ENCODE measurements around the gene WDR54. TPM values are rescaled to one million over a fixed set of nuclear protein-coding genes. Genes with fewer than 3 reads are reported as not detected.

The WDR54 gene
- total RNA-seq, 2 experiments from 2014 or later = 93.7 to 96.9 TPM

DNA sequence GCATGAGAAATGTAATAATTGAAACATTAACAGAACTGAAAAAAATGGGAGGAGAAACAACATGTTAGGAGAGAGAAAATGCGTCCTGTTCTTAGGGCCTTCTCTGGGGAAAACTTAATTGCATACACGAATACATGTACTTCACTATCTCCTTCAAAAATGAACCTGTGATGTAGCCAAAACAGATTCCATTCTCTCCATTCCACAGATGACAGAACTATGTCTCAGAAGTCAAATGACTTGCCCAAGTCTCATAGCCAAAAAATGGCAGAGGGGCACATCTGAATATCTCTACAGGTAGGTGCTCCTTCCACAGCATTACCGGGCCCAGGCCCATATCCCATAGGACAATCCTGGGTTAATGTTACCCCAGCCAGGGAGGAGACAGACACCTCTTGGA, 37.5 kb upstream of the WDR54 start:
- POLR2A ChIA-PET = no interaction called here
- no peak overlapping the region for H3K27ac Mint-ChIP-seq
- ATAC-seq = no peak
- peaks cover 3% of the 10 kb centered on the region for H3K36me3 Mint-ChIP-seq (ENCODE audit: low read depth)
- CTCF ChIA-PET = no interaction called here
- H3K4me1 Mint-ChIP-seq (ENCODE audit: low read depth) = peaks cover 25% of the 10 kb centered on the region
- H3K27me3 Mint-ChIP-seq (ENCODE audit: low read depth) = no peaks in the 10 kb centered on the region
- no peaks in the 10 kb centered on the region for H3K9me3 Mint-ChIP-seq (ENCODE audit: insufficient read depth)
- H3K4me3 Mint-ChIP-seq = no peak overlapping the region
- DNase-seq = no peak

DNA sequence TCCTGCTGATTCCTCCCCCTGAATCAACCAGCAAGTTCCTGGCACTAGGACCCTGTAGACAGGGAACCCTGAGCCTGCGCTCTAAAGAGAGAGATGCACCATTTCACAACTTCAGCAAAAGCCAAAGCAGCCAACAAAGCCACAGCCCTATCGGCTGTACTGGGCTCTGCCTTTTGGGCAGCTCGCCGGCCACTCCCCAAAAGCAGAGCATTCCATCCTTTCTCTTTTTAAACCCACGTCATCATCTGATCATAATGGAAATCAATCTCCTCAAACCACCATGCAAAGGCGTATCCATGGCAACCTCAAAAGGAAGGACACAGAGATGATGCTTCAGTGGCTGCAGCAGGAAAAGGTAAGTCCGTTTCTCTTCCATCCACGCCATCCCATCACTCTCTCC, 36.1 kb upstream of the WDR54 start:
- Mint-ChIP-seq H3K27me3 (ENCODE audit: low read depth) (no peaks in the 10 kb centered on the region), H3K4me1 (ENCODE audit: low read depth) (peaks cover 13% of the 10 kb centered on the region), H3K9me3 (ENCODE audit: insufficient read depth) (no peaks in the 10 kb centered on the region), H3K4me3 (no peak overlapping the region), H3K27ac (no peak overlapping the region), H3K36me3 (ENCODE audit: low read depth) (peaks cover 3% of the 10 kb centered on the region)
- CTCF ChIA-PET = no interaction called here
- DNase-seq (no peak), ATAC-seq (no peak)
- POLR2A ChIA-PET = no interaction called here

DNA sequence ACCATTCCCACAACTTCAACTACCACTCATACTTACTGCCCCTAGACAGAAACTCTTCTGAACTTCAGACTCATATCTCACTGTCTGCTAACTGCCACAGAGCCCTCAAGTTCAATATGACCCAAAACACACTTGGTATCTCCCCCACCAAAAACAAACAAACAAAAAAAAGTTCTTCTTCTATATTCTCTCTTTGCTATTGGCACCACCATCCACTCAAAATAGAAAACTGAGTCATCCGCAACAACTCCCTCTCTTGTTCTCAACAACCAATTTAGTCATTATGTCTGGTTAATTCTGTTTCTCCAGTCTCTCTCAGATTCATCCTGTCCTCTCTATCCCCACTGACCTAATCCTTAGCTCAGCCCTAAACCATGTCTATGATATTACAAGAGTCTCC, 34.2 kb upstream of the WDR54 start:
- ChIA-PET CTCF (interaction anchor here (2.8 kb wide), 1 partner anchor 52 kb away, joined by 11 read pairs; no protein-coding TSS in a partner anchor), POLR2A (no interaction called here)
- Mint-ChIP-seq H3K4me3 (no peak overlapping the region), H3K27ac (no peak overlapping the region), H3K27me3 (ENCODE audit: low read depth) (no peaks in the 10 kb centered on the region), H3K36me3 (ENCODE audit: low read depth) (peaks cover 3% of the 10 kb centered on the region), H3K9me3 (ENCODE audit: insufficient read depth) (no peaks in the 10 kb centered on the region), H3K4me1 (ENCODE audit: low read depth) (peaks cover 6% of the 10 kb centered on the region)
- ATAC-seq (no peak), DNase-seq (no peak)

DNA sequence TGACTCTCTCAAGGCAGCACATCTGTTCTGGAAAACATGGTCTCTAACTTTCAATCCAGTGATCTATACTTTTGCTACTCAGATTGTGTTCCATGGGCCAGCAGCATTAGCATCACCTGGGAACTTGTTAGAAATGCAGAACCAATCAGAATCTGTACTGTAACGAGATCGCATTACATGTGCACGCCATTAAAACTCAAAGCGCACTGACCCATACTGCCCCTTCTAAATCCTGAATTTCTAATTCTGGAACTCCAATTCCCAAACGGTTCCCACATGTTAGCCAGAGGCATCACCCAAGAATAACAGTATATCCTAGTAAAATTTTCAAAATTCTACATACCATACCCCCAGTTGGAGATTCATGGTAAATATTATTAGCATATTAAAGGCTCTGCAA, 30.9 kb upstream of the WDR54 start:
- ATAC-seq = no peak
- Mint-ChIP-seq H3K27me3 (ENCODE audit: low read depth) (peaks cover 6% of the 10 kb centered on the region), H3K27ac (no peak overlapping the region), H3K4me3 (peak overlapping the region; percentile 93), H3K36me3 (ENCODE audit: low read depth) (no peaks in the 10 kb centered on the region), H3K4me1 (ENCODE audit: low read depth) (peaks cover 7% of the 10 kb centered on the region), H3K9me3 (ENCODE audit: insufficient read depth) (no peaks in the 10 kb centered on the region)
- CTCF ChIA-PET = interaction anchor here (1.0 to 3.5 kb wide), 22 partner anchors 8 to 567 kb away, joined by 3 to 35 read pairs (median 6); partner anchors contain the start of genes BOLA3, C2orf81, HK2 and INO80B
- POLR2A ChIA-PET = interaction anchor here (1.3 to 1.7 kb wide), 4 partner anchors 8 to 212 kb away, joined by 3 to 7 read pairs (median 6); partner anchors contain the start of genes C2orf81, MOB1A, MTHFD2 and WDR54
- no peak for DNase-seq

DNA sequence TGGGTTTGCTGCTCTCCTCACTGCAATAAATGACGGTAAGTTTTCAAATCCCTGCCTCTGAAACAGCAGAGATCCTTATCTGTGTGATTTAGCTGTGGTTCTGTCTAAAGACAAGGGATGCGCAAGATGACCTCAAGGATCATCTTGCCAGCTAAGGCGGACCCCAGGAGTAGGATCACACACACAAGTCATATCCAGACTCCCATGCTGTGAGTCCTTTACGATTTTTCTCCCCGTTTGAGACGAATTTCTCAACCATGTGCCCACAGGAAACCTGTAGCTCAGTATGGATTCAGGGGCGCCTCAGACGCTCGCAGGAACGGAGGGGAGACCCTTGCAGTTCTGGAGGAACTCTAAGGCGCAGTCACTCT, 30.3 kb upstream of the WDR54 start:
- Mint-ChIP-seq H3K36me3 (ENCODE audit: low read depth) (no peaks in the 10 kb centered on the region), H3K27ac (peak overlapping the region; percentile 99), H3K4me1 (ENCODE audit: low read depth) (peaks cover 7% of the 10 kb centered on the region), H3K9me3 (ENCODE audit: insufficient read depth) (no peaks in the 10 kb centered on the region), H3K27me3 (ENCODE audit: low read depth) (peaks cover 6% of the 10 kb centered on the region), H3K4me3 (peak overlapping the region; percentile 93)
- ATAC-seq (peak; percentile 64), DNase-seq (no peak)
- CTCF ChIA-PET = interaction anchor here (0.7 to 3.5 kb wide), 36 partner anchors 9 to 568 kb away, joined by 3 to 35 read pairs (median 4); partner anchors contain the start of genes BOLA3, C2orf81, HK2 and INO80B
- POLR2A ChIA-PET = interaction anchor here (0.6 to 1.7 kb wide), 6 partner anchors 9 to 563 kb away, joined by 3 to 7 read pairs (median 4); partner anchors contain the start of genes C2orf81, MOB1A, MTHFD2 and STAMBP

DNA sequence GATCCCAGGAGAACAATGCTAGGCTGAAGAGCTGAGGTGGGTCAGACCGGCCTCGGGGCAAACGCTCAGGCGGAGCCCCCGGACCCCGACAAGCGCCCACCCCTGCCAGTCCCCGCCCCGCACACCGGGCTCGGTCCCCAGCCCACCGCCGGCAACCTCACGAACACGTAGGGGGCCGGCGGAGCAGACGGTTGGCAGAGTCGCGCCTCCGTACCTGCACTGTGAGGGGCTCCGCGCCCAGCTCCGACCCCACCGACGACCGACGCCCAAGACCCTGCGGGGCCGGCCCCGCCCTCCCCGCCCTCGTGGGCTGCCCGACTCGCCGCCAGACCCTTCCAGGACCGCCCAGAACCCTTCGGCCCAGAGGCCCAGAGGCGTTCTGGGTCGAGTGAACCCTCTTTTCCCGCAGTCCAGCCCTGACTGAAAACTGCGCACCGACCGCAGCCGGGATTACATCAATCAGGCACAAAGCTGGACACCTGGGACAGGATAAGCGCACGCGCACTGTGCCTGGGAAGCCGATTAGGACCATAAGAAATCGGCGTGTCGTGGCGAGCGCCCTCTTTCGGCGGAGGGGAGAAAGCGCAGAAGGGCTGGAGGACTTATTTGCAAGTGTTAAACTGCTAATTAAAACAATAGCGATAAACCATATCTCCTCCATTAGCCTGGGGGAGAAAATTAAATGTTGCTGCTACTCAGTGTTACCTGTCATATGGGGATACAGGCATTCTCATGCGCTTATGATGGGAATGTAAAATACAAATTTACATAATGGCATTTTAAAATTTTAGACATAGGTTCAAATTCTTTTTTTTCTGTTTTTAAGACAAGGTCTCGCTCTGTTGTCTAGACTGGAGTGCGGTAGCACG, 29.7 kb upstream of the WDR54 start:
- ChIA-PET POLR2A (interaction anchor here (0.6 to 1.7 kb wide), 6 partner anchors 10 to 564 kb away, joined by 3 to 7 read pairs (median 4); partner anchors contain the start of genes C2orf81, MOB1A, MTHFD2 and STAMBP), CTCF (interaction anchor here (0.6 to 3.5 kb wide), 40 partner anchors 8 to 569 kb away, joined by 3 to 35 read pairs (median 4); partner anchors contain the start of genes BOLA3, C2orf81, HK2 and INO80B)
- H3K27ac Mint-ChIP-seq = peak overlapping the region; percentile 99
- H3K9me3 Mint-ChIP-seq (ENCODE audit: insufficient read depth) = no peaks in the 10 kb centered on the region
- peak; percentile 88 for ATAC-seq
- H3K4me1 Mint-ChIP-seq (ENCODE audit: low read depth) = peaks cover 7% of the 10 kb centered on the region
- peak; percentile 97 for DNase-seq
- peak overlapping the region; percentile 93 for H3K4me3 Mint-ChIP-seq
- H3K36me3 Mint-ChIP-seq (ENCODE audit: low read depth) = no peaks in the 10 kb centered on the region
- peaks cover 6% of the 10 kb centered on the region for H3K27me3 Mint-ChIP-seq (ENCODE audit: low read depth)

DNA sequence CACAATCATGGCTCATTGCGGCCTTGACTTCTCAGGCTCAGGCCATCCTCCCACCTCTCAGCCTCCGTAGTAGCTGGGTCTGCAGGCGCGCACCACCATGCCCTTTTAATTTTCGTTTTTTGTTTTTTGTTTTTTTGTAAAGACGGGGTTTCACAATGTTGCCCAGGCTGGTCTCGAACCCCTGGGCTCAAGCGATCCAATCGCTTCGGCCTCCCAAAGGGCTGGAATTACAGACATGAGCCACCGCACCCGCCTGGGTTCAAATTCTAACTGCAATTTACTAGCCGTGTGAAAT, 29.1 kb upstream of the WDR54 start:
- H3K36me3 Mint-ChIP-seq (ENCODE audit: low read depth) = no peaks in the 10 kb centered on the region
- peaks cover 7% of the 10 kb centered on the region for H3K4me1 Mint-ChIP-seq (ENCODE audit: low read depth)
- ChIA-PET CTCF (interaction anchor here (0.6 to 3.5 kb wide), 22 partner anchors 8 to 569 kb away, joined by 3 to 35 read pairs (median 4); partner anchors contain the start of genes HK2 and MTHFD2), POLR2A (interaction anchor here (0.7 to 1.7 kb wide), 5 partner anchors 10 to 564 kb away, joined by 3 to 7 read pairs (median 5); partner anchors contain the start of genes C2orf81, MOB1A, STAMBP and WDR54)
- no peak for DNase-seq
- H3K4me3 Mint-ChIP-seq = no peak overlapping the region
- peaks cover 6% of the 10 kb centered on the region for H3K27me3 Mint-ChIP-seq (ENCODE audit: low read depth)
- peak overlapping the region; percentile 18 for H3K27ac Mint-ChIP-seq
- no peak for ATAC-seq
- H3K9me3 Mint-ChIP-seq (ENCODE audit: insufficient read depth) = no peaks in the 10 kb centered on the region

DNA sequence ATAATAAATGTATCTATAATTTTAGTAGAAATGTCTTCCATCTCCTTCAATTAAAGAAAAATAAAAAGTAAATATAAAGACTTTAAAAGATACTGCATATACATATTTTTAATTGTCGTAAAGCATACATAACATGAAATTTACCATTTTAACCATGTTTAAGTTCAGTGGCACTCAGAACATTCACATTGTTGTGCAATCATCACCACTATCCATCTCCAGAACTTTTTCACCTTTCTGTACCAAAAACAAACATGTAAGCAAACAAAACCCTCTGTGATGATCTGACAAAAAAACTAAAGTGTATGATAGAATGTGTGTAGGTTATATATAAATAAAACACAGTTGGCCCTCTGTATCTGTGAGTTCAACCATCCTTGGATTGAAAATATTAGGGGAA, 28.0 kb upstream of the WDR54 start:
- no peaks in the 10 kb centered on the region for H3K9me3 Mint-ChIP-seq (ENCODE audit: insufficient read depth)
- ATAC-seq (no peak), DNase-seq (no peak)
- no peaks in the 10 kb centered on the region for H3K36me3 Mint-ChIP-seq (ENCODE audit: low read depth)
- POLR2A ChIA-PET = no interaction called here
- peaks cover 7% of the 10 kb centered on the region for H3K4me1 Mint-ChIP-seq (ENCODE audit: low read depth)
- CTCF ChIA-PET = interaction anchor here (1.4 to 3.5 kb wide), 2 partner anchors 59 to 61 kb away, joined by 3 to 35 read pairs; no protein-coding TSS in a partner anchor
- no peak overlapping the region for H3K4me3 Mint-ChIP-seq
- H3K27ac Mint-ChIP-seq = no peak overlapping the region
- peaks cover 6% of the 10 kb centered on the region for H3K27me3 Mint-ChIP-seq (ENCODE audit: low read depth)

DNA sequence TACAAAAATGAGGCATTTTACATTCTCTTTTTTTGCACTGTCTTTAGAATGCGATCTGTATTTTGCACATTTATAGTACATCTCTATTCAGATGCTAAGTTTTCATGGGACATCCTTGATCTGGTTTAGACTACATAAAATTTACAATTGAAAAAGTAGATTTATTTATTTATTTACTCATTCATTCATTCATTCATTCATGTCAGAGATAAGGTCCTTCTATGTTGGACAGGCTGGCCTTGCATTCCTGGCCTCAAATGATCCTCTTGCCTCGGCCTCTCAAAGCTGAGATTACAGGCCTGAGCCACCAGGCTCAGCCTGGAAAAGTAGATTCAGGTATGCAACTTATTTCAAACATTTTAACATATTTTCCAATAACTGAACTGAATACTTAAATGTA, 25.4 kb upstream of the WDR54 start:
- Mint-ChIP-seq H3K27ac (no peak overlapping the region), H3K4me1 (ENCODE audit: low read depth) (peaks cover 10% of the 10 kb centered on the region), H3K27me3 (ENCODE audit: low read depth) (peaks cover 10% of the 10 kb centered on the region), H3K4me3 (no peak overlapping the region), H3K9me3 (ENCODE audit: insufficient read depth) (no peaks in the 10 kb centered on the region), H3K36me3 (ENCODE audit: low read depth) (no peaks in the 10 kb centered on the region)
- CTCF ChIA-PET = interaction anchor here (1.2 to 2.3 kb wide), 2 partner anchors 44 to 146 kb away, joined by 3 to 7 read pairs; no protein-coding TSS in a partner anchor
- ATAC-seq (no peak), DNase-seq (no peak)
- POLR2A ChIA-PET = no interaction called here

DNA sequence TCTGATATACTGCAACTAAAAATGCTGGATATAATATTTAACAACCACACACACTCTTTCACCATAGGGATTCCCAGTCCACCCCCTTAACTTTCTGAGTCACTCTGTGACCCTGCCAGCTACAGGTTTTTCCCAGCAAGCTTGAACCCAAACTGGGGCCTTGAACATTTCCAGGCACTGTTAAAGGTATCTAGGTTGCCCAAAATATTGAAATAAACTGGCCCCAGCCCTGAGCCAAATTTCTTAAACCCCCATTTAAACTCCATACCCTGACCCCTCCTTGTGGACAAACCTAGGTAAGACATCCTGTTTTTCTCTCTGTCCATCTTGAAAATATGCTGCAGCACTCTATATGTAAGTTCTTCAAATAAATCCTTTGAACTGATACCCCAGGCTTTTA, 21.7 kb upstream of the WDR54 start:
- Mint-ChIP-seq H3K9me3 (ENCODE audit: insufficient read depth) (no peaks in the 10 kb centered on the region), H3K4me1 (ENCODE audit: low read depth) (peaks cover 5% of the 10 kb centered on the region), H3K4me3 (no peak overlapping the region), H3K27me3 (ENCODE audit: low read depth) (peaks cover 9% of the 10 kb centered on the region), H3K36me3 (ENCODE audit: low read depth) (no peaks in the 10 kb centered on the region), H3K27ac (no peak overlapping the region)
- ATAC-seq (peak; percentile 80), DNase-seq (peak; percentile 51)
- ChIA-PET POLR2A (no interaction called here), CTCF (interaction anchor here (1.0 to 3.7 kb wide), 4 partner anchors 9 to 150 kb away, joined by 3 to 22 read pairs (median 12); no protein-coding TSS in a partner anchor)

DNA sequence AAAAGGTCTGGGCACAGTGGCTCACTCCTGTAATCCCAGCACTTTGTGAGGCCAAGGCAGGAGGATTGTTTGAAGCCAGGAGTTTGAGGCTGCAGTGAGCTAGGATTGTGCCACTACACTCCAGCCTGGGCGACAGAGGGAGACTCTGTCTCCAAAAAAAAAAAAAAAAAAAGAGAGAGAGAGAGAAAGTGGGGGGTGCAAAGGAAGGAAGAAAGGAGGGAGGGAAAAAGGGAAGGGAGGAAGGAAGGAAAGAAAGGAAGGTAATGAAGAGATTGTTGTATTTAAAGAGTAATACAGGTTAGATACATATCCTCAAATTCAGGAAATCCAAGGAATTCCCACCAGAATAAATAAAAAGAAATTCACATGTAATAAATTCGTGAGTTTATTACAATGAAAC, 19.6 kb upstream of the WDR54 start:
- H3K27me3 Mint-ChIP-seq (ENCODE audit: low read depth) = peaks cover 9% of the 10 kb centered on the region
- no peak for DNase-seq
- H3K4me3 Mint-ChIP-seq = no peak overlapping the region
- no peaks in the 10 kb centered on the region for H3K36me3 Mint-ChIP-seq (ENCODE audit: low read depth)
- no peak overlapping the region for H3K27ac Mint-ChIP-seq
- H3K9me3 Mint-ChIP-seq (ENCODE audit: insufficient read depth) = no peaks in the 10 kb centered on the region
- no peak for ATAC-seq
- CTCF ChIA-PET = interaction anchor here (0.9 to 3.7 kb wide), 5 partner anchors 11 to 161 kb away, joined by 4 to 22 read pairs (median 10); partner anchors contain the start of genes C2orf81 and WDR54
- H3K4me1 Mint-ChIP-seq (ENCODE audit: low read depth) = peaks cover 5% of the 10 kb centered on the region
- POLR2A ChIA-PET = no interaction called here

DNA sequence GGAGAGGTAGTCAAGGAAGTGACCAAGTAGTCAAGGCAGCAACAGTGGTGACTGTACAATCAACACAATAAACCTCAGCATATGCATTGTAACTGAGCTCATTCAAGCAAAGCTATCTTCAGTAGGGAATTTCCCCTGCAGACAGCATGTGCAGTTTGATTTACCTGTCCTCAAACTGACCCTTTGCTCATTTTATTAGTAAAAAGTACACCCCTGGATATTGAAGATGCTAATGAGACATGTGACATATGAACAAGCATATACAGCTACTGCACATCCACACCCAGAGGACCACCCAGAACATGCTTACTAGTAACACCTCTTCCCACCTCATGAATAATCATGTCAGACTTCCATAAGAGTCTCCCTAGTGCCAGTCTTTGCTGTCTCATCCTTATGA, 15.5 kb upstream of the WDR54 start:
- peaks cover 12% of the 10 kb centered on the region for H3K27me3 Mint-ChIP-seq (ENCODE audit: low read depth)
- no peaks in the 10 kb centered on the region for H3K36me3 Mint-ChIP-seq (ENCODE audit: low read depth)
- ChIA-PET POLR2A (no interaction called here), CTCF (interaction anchor here (1.0 kb wide), 1 partner anchor 71 kb away, joined by 3 read pairs; no protein-coding TSS in a partner anchor)
- no peaks in the 10 kb centered on the region for H3K9me3 Mint-ChIP-seq (ENCODE audit: insufficient read depth)
- no peak overlapping the region for H3K27ac Mint-ChIP-seq
- no peak for ATAC-seq
- H3K4me1 Mint-ChIP-seq (ENCODE audit: low read depth) = no peaks in the 10 kb centered on the region
- H3K4me3 Mint-ChIP-seq = no peak overlapping the region
- no peak for DNase-seq

Measured in activated CD8-positive, alpha-beta T cell treated with anti-CD3 and anti-CD28 coated beads, Interleukin-2, amount 10 ng/mL, durations not matched to agents 7 days and 5 days (primary cell).